OCI-M2 (cell line): ENCODE results near the gene GALNT2.

Experiments
- DNase-seq: peaks from one replicate; lab custom pipeline; 2025; ENCODE audit not compliant: unreplicated experiment; lab: John Stamatoyannopoulos, UW

Gene GALNT2

DNA sequence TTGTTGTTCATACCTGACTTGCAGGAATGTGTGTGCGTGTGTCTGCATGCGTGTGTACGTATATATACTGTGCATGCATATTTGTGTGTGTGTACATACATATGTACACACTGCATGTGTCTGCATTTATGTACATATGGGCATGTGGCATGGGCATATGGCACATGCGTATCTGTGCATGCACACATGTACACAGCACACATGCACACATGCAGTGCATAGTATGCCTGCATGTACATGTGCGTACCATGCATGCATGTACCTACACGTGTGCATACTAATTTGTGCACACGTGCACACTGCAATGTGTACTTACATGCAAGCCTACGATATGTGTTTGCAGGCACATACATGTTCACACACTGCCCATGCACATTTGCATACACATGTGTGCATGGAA lies 43.9 kb downstream of the GALNT2 start:
- no peak for DNase-seq

DNA sequence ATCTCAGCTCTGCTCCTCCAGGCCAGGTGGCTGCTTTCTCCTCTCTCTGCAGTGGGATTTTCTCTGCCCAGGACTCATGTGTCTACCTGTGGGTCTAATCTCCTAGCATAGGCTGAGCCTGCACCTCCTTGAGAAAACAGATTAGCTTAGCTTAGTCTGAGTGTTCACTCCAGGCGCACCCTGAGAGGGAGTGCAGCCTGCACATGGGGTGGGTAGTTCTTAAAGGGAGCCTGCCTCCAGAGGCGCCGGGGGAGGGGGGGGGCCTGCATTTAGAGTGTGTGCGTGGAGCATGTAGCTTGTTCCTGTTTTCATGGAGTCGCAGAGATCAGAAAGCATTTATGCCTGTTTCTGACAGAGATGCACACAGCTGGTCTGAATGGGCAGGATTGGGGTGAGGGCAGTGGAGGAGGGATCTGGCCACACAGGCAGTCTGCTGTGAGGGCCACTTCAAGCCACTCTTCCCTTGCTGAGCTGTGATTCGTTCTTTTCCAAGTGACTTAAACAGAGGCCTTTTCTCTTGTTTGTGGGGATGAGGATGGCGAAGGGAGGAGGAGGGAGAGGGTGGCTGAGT lies 45.2 kb downstream of the GALNT2 start:
- DNase-seq: no peak

DNA sequence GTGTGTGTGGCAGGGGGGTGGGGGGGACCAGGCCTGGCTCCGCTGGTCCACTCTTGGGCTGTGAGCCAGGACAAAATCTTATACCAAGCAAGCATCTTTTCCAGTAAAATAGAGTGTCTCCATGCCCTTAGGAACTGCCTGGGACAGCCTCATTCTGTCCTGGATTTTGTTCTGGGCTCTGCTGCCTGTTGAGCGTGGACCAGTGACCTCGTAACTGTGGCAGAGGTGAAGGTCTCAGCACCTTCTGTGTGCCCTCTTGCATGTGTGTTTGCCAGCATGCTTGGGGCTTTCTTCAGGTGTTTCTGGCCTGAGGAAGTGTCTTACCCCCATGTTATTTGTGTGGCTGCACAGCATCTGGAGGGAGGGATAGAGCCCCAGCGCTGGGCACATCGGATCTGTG lies 45.7 kb downstream of the GALNT2 start:
- DNase-seq: no peak

DNA sequence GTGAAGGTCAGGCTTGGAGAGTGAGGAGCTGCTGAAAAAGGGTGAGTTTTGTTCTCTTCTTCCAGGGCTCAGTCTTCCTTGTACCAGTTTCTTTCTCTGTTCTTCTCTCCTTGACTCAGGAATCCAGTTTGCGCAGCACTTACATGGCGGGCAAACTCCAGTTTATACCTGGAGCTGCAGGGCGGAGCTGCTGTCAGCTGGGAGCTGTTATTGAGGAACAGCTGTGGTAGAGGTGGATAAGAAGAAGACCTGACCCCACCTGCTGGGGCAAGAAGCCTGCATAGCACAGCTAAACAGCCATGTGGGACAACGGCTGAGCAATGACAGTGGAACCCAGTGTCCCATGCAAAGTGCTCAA lies 46.2 kb downstream of the GALNT2 start:
- DNase-seq: no peak

DNA sequence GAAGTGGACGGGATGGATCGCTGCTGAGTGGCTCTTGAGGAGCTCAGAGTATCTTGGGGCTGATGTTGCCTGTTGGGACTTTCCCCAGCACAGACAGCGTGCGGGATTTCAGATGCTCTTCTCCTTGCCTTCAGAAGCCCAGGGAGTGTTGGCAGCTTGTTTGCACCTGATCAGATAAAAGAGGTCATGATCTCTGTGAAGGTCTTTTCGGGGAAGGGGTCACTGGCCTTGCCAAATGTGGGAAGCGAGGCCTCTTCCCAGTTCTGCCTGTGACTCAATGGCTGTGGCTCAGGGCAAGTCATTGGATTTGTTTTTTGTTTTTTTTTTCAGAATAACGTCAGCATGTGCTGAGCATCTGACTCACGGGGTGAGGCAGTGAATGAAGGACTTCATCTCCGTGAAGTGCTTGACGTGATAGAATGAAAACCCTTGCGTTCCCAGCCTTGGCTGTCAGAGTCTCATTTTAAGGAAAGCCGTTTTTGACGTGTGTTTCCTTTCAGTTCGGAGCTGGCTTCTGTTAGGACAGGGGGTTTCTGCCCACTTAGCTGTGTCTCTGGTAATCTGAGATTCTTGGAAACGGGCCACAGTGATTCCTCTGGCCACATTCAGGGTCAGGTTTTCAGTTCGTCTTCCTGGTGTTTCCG lies 46.7 kb downstream of the GALNT2 start:
- no peak for DNase-seq

DNA sequence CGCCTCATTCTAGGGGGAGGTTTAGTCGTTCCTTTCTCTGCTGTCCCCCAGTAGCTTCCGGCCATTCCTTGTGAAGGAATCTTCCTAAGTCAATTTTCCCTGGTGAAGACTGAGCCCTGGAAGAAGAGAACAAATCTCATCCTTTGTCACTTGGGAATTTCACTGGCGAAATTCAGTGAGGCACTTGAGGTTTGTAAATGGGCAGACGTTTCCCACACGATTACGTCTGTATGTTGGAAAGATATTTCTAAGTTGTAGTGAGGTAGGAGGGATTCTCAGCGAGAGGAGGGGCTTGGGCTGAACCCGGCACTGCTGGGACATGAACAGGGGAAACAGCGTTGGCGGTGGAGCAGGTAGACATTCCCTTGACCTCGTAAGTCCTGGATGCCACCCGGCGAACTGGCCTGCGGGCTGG lies 47.2 kb downstream of the GALNT2 start:
- DNase-seq: no peak

DNA sequence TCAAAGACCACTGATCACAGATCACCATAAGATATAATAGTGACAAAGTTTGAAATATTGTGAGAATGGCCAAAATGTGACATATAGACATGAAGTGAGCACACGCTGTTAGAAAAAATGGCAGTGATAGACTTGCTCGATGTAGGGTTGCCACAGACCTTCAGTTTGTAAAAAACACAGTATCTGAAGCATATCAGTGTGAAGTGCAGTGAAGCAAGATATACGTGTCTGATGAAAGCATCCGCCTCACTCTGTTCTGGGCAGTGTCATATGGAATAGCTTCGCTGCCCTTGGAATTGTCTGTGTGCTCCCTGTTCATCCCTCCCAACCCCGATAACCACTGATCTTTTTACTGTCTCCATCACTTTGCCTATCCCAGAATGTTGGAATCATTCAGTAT lies 50.7 kb downstream of the GALNT2 start:
- no peak for DNase-seq

DNA sequence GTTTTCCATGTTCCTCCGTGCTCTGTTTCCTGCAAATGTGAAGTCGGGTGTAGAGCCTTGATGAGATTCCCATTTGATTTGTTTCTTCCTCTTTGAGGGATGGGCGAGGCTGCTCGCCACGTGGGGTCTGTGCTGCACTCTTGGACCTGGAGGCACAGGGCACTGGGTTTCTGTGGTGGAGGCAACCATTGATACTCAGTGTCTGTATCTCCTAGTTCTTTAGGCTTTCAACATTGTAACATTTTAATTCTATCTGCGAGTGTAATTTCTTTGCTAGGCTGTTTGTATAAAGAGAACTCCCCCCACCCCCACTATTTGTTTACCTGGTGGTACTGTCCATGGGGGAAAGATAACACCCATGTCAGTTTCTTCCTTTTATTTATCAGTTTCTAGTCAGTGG lies 52.3 kb downstream of the GALNT2 start:
- DNase-seq: peak; percentile 3

DNA sequence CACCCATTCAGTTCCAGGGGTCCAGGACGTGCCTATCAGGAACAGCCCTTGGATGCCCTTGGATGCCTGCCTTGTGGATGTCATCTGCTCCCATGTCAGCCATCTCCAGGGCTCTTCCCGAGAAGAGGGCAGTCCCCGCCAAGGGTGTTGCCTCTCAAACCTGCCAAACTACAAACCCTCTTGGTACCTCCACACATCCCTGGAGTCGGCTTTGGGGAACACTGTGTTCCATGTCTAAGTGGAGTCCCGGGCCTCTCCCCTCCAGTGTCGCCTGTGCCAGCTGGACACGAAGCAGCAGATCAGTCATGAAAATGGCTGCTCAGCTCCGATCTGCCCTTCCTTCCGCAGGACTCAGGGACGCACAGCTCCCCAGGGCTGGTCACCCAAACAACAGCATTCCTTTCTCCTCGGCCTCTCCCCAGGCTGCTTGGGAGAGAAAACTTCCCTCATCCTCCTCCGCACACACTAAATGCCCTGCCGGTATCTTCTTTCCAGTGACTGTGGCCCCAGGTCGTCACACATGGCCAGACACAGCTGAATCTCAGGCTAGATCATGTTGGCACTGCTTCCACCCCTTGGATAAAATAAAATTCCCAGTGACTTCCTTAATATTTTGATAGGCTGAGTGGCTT lies 53.4 kb downstream of the GALNT2 start:
- DNase-seq: no peak

DNA sequence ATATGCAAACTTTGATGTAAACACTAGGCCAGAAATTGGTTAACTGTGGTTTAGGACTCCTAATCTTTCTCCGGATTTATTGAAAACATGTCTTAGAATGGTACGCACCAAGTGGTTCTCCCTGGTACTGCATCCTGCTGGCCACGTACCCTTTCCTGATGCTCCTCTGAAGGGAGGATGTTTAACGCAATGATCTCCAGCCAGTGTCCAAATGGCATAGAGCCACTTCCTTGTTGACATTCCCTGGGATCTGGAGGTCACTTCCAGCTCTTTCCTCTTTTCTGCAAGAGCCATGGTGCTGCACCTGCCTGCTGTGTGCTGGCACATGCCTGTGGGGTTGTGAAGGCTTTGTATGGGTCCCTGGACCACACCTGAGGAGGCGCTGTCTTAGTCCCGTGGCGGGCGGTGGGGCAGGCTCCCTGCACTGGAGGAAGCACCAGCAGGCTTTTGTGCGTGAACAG lies 53.9 kb downstream of the GALNT2 start:
- no peak for DNase-seq

DNA sequence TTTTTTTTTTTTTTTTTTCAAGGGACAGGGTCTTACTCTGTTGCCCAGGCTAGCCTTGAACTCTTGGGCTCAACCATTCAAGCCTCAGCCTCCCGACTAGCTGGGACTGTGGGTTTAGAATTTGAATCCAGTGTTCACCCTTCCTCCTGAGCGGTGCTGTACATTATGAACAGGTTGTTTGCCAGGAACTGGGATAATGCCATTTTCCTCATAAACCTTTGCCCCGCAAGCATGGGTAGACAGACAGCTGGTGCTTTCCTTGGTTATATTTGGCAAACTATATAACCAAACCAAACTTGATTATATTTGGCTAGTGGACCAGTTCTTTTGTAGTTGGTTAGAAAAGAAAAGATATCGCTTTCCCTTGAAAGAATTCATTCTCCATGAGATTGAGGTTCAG lies 54.9 kb downstream of the GALNT2 start:
- DNase-seq: no peak

DNA sequence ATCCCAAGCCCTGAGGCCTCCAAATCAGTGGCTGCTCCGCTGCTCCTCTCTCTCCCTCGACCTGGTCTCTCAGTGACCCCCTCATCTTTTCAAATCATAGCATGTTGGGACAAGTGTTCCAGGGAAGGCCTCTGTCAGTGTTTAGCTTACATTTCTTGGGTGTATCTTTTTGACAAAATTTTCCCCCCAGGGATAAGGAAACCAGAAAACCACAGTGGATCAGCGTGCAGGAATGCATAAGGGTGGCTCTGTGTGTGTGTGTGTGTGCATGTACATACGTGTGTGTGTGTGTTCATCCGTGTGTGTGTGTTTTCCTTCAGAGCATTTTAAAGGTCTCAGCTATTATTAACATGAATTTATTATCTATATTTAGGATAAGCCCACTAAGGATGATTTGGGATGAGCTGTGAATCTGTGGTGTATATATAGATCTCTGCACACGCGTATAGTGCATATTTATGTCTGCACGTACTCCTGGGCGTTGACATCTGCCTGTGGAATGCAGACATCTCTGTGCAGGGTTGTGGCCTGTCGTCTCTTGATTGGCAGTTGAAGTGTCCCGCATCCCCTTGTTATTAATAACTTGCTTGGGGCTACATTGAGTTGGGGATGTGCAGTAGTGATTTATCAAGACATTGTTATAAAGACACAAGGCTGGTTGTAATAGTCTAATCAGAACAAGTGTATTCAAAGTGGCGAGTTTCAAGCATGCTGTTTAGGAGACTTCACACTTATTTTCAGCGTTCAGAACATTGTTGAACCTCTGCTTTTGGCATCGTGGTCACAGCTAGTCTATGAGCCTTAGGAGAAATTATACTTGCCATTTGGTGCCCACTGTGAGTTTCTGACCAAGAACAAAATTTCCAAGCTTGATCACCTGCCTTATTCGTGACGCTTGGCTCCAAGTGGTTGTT lies 55.6 kb downstream of the GALNT2 start:
- no peak for DNase-seq

DNA sequence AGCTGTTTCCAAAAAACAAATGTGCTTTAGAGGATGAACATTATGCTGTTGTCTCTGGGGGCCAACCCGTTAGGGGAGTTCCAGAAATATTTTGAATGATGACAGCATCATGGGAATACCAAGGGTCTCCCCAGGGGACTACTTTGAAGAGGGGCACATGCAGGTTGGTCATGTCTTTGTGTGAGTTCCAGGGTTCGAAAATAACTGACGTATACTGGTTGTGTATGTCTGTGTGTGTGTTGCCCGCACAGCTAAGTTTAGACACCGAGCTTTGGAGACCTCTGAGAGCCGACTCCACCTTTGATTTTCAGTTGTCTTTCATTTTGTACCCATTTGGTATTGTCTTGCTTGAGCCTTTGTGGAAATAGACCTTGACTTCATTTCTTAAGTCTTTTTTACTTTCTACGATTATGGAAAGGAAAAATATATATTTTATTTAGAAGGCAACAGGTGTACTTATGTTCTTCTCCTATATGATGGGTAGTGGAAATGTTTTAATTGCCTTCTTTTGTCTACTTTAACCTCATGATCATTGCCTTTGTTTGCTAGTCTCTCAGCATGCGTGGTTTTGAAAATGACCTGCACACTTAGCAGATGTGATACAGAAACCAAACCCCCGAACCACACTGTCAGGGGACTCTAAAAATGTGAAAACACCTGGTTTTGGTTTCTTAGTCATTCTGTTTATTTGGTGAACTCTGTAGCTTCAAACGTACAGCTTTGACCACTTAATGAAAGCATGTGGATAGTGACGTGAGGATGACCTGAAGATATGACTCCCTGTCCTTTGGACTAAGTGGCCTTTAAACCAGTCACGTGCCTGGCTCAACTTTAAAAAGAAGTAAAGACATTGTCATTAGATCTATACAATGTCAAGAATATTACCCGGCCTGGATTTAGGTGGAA lies 56.5 kb downstream of the GALNT2 start:
- no peak for DNase-seq

DNA sequence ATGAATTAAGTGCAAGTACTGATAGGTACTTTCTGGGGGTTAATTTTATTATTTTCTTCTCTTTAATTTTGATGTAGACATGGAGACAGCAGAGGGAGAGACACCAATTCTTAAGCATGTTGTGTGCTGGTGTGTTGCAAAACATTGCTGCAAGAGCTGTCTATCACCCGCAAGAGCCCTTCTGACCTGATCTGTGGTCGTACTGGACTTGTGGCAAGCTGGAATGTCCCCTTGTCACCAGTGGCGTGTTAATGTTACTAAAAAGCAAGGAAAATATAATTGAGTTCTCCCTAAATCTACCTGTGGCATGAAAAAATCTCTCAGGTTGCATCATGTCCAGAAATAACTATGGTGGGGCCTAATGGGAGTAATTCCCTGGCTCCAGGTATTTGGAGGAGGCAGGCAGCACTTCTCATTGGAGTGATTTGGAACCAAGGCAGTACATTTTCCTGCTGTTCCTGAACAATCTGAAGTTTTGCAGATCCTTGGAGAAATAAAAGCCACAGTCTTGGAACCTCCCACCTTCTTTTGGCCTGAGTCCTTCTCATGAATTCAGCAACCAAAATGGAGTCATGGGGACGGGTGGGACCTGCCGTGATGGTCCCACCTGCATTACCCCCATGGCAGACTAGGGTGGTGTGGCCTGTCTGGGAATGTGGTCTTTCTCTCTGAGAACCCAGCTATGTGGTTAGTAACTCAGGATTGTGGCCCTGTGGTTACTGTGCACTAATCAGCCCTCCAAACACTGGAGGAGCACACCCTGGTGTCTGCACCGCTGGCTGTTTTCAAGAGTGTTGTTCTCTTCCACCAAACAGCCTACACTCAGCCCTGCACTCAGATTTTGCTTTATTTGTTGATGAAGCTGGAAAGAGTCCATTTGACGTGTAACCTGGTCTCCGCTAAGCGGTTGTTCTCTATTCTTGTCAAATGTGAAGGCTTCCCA lies 57.4 kb downstream of the GALNT2 start:
- no peak for DNase-seq

DNA sequence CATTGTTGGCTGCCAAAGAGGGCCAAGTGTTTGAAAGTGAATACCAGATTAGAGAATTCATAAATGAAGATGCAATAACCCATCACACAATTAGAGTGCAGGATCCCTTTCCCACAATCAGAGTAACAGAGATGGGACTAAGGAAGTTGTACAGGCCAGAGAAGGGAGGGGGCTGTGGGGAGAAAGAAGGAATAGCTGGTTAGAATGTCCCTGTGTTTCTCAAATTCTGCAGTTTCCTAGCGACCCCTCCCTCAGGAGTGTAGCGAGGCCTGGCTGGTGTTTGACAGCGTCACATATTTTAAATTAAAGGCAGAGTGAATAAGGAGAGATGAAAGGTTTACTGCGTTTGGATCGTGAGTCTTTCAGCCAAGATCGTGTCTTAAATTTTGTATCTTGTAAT lies 58.1 kb downstream of the GALNT2 start:
- no peak for DNase-seq

DNA sequence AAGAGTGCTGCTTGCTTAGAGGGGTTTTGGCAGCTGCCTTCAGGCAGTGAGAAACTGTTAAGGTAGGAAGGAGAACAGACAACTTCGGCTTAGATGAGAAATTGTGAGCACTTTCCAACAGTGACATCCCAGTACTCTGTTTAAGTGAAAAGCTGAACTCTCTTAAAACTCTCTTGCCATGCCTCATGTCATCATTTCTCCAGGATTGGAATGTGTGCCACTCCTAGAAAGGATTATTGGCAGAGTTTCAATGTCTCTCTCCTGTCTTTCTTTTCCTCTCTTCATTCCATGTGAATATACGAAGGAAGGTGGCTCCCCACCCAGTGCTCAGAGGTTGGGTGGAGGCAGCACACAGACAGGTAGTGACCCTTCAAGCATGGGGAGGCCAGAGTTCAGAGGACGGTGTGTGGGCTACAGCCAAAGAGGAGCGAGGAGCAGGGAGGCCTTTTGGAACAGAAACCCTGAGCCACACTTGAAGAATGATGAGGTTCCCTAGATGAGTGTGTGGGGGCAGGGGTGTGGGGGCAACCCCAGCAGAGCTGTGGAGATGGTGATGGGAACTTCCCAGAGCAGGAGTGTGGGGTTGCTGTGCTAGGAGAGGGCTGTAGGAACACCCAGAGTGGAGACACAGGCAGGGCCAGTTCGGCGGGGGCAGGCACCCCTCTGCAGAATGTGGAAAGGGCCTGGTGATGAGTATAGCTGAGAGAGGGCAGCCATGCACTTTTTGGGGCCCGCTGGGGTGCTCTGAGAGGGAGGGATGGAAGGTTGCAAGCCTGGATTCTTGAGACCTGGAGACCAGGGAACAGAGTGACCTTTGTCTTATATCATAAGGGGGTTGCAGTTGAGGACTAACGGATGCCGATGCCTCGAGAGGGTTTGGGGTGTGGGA lies 58.8 kb downstream of the GALNT2 start:
- no peak for DNase-seq

DNA sequence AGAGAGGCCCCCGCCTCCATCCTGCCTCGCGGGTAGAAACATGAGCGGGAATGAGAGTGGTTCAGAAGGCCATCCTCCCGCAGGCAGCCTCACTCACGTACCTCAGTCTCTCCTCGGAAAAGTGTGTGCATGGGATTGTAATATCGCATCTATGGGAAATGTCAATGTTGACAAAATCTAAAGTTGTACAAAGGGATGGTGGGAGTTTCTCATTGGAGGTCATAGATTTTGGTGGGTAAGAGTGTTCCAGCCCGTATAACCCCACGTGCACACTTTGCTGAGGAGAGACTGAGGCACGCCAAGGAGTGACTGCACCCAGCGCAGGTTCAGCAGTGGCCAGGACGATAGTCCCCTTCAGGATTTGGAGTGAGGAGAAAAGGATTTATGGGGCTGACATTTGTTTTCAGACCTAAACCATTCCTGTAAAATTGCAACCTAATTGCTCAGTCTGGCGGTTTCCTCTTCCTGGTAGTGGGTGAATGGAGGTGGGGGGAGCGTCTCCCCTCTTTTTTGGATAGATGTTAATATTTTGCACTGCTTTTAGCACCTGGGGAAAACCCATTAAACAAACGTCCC lies 59.6 kb downstream of the GALNT2 start:
- DNase-seq: no peak
